PC-9 (cell line): ENCODE data around the gene SLC48A1.

Source experiments
- EZH2 ChIP-seq: fragments of 200-600 bp; sonication (generic); IDR thresholded peaks from 2 replicates; pipeline ENCODE4 v1.8.0; 2017; ENCODE audit warnings: antibody characterized with exemption, low read depth
- TF ChIP-seq, protein P1 (sequence below): fragments of 200-600 bp; sonication (generic); conservative IDR thresholded peaks from 2 replicates; pipeline ENCODE4 v1.6.1; 2017; ENCODE audit warnings: mixed run types, antibody characterized with exemption, mild to moderate bottlenecking, moderate library complexity

DNA sequence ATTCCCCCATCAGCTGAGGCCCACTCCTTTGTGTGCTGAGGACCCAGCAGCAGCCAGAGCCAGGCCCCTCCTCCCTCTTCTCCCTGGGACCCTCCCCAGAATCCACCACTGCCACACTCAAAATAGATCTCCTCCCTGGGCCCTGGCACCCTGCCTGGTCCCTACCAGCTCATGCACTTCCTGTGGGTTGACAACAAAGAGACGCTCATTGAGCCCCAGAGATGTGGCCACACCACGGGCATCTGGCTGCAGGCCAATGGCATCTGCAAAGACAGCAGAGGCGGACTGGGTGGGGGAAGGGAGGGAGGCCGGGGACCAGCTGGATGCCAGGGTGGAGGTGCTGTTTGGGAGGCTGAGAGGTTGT, 31.7 kb upstream of the SLC48A1 start:
- TF ChIP-seq, protein P1, sequence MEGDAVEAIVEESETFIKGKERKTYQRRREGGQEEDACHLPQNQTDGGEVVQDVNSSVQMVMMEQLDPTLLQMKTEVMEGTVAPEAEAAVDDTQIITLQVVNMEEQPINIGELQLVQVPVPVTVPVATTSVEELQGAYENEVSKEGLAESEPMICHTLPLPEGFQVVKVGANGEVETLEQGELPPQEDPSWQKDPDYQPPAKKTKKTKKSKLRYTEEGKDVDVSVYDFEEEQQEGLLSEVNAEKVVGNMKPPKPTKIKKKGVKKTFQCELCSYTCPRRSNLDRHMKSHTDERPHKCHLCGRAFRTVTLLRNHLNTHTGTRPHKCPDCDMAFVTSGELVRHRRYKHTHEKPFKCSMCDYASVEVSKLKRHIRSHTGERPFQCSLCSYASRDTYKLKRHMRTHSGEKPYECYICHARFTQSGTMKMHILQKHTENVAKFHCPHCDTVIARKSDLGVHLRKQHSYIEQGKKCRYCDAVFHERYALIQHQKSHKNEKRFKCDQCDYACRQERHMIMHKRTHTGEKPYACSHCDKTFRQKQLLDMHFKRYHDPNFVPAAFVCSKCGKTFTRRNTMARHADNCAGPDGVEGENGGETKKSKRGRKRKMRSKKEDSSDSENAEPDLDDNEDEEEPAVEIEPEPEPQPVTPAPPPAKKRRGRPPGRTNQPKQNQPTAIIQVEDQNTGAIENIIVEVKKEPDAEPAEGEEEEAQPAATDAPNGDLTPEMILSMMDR, result no peak
- TF ChIP-seq EZH2, result no peak
